Measurements from ENCODE around the gene HK1. TPM values are rescaled to one million over a fixed set of nuclear protein-coding genes. Genes with fewer than 3 reads are reported as not detected.

Gene HK1
- total RNA-seq, 6 experiments from 2014 or later, result 149 to 158 (median 155) TPM

DNA sequence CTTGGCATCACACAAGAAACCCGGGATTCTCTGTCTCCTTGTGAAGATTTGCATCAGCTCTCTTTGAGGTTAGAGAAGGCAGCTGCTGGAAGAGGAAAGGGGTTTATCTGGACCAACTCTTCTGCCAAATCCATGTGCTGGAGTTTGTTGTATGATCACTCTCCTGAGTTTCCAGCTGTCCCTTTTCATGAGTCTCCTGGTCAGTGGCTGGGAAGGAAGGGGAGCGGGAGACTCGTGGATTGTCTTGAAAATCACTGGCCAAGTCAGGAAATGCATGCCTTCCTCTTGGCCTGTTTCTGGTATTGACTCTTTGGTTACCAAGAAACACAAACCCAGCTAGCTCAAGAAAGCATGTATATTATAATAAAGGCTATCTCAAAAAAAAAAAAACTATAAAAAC is 99.6 kb downstream of the HK1 start:
- DNase-seq, result no peak
- Mint-ChIP-seq H3K36me3 (ENCODE audit: low read depth) (peaks cover 40% of the 10 kb centered on the region), H3K27ac (peak overlapping the region; percentile 20; the same call in 1 of the 2 replicates), H3K4me1 (ENCODE audit: low read depth) (peaks cover 20% of the 10 kb centered on the region), H3K9me3 (no peaks in the 10 kb centered on the region), H3K27me3 (ENCODE audit: insufficient read depth) (peaks cover 3% of the 10 kb centered on the region; the same call in 1 of the 2 replicates), H3K4me3 (no peak overlapping the region)
- TF ChIP-seq, protein P1, sequence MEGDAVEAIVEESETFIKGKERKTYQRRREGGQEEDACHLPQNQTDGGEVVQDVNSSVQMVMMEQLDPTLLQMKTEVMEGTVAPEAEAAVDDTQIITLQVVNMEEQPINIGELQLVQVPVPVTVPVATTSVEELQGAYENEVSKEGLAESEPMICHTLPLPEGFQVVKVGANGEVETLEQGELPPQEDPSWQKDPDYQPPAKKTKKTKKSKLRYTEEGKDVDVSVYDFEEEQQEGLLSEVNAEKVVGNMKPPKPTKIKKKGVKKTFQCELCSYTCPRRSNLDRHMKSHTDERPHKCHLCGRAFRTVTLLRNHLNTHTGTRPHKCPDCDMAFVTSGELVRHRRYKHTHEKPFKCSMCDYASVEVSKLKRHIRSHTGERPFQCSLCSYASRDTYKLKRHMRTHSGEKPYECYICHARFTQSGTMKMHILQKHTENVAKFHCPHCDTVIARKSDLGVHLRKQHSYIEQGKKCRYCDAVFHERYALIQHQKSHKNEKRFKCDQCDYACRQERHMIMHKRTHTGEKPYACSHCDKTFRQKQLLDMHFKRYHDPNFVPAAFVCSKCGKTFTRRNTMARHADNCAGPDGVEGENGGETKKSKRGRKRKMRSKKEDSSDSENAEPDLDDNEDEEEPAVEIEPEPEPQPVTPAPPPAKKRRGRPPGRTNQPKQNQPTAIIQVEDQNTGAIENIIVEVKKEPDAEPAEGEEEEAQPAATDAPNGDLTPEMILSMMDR (IDR thresholded peaks at IDR 0.05), result no peak

DNA sequence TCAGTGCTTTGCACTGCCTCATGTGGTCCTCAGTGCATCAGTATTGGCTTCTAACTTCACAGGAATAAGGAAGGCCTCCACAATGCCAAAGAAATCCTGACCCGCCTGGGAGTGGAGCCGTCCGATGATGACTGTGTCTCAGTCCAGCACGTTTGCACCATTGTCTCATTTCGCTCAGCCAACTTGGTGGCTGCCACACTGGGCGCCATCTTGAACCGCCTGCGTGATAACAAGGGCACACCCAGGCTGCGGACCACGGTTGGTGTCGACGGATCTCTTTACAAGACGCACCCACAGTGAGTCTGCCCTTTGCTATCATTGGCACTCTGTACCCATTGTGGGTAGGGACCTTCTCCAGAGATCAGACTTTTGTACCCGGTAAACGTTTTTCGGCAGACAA is 101.5 kb downstream of the HK1 start:
- Mint-ChIP-seq H3K36me3 (ENCODE audit: low read depth) (peaks cover 52% of the 10 kb centered on the region), H3K4me1 (ENCODE audit: low read depth) (peaks cover 39% of the 10 kb centered on the region), H3K27me3 (ENCODE audit: insufficient read depth) (peaks cover 3% of the 10 kb centered on the region; the same call in 1 of the 2 replicates), H3K4me3 (no peak overlapping the region), H3K9me3 (no peaks in the 10 kb centered on the region), H3K27ac (no peak overlapping the region)
- DNase-seq, result no peak
- TF ChIP-seq, protein P1 (IDR thresholded peaks at IDR 0.05), result no peak

DNA sequence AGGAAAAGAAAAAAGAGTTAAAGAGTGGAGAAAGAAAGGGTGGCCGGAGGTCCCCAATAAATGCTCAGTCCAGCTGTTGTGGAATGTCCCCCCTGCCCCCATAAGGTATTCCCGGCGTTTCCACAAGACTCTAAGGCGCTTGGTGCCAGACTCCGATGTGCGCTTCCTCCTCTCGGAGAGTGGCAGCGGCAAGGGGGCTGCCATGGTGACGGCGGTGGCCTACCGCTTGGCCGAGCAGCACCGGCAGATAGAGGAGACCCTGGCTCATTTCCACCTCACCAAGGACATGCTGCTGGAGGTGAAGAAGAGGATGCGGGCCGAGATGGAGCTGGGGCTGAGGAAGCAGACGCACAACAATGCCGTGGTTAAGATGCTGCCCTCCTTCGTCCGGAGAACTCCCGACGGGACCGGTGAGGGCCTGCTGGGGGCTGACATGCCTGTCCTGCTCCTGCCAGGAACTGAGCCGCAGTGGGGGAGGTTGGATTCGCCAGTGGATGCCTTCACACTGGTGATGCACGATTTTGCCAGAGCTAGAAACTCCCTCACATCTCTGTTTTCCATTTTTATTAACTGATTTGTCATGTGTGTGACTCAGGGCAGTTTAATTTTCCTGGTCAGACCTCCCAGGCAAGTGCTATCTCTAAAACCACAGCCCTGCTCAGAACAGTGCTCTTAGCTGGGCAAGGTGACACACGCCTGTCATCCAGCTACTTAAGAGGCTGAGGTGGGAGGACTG is 104.3 kb downstream of the HK1 start:
- Mint-ChIP-seq H3K4me3 (peak overlapping the region; percentile 71), H3K27me3 (ENCODE audit: insufficient read depth) (peaks cover 3% of the 10 kb centered on the region), H3K27ac (peak overlapping the region; percentile 94), H3K4me1 (ENCODE audit: low read depth) (peaks cover 37% of the 10 kb centered on the region), H3K36me3 (ENCODE audit: low read depth) (peaks cover 58% of the 10 kb centered on the region), H3K9me3 (no peaks in the 10 kb centered on the region)
- TF ChIP-seq, protein P1 (IDR thresholded peaks at IDR 0.05), result no peak
- peak; percentile 96 for DNase-seq

DNA sequence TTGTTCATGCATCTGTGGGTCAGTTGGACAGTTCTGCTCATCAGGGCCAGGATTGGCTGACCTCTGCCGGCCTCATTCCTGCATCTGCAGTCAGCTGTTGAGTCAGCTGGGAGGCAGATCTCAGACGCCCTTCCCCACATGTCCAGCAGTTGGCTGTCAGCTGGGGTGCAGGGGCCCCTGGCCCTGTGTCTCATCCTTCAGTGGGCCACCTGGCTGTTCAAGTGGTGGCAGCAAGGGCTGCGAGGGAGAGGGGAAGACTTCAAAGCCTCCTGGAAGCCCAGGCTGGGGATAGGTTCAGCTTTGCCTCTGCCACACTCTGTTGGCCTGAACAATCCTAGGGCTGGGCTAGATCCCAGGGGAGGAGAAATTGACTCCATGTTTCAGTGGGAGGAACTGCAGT is 105.3 kb downstream of the HK1 start:
- TF ChIP-seq, protein P1 (IDR thresholded peaks at IDR 0.05), result peak; percentile 74
- H3K27ac Mint-ChIP-seq, result peak overlapping the region; percentile 94

DNA sequence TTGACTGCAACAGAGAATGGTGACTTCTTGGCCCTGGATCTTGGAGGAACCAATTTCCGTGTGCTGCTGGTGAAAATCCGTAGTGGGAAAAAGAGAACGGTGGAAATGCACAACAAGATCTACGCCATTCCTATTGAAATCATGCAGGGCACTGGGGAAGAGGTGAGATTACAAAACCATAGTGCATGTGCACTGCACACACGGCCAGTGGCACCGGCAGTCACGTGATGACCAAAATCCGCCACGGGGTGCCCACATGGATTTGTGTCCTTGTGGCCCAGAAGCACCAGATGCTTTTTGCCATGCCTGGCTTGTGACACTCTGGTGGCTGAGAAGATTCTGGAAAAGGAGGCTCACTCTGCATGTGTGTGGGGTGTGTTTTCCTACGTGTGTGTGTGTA is 106.0 kb downstream of the HK1 start:
- no peak for DNase-seq
- no peaks in the 10 kb centered on the region for H3K9me3 Mint-ChIP-seq
- TF ChIP-seq, protein P1 (IDR thresholded peaks at IDR 0.05), result no peak

More for the DNA sequence above, 105.3 kb downstream of the HK1 start:
- Mint-ChIP-seq H3K9me3 (no peaks in the 10 kb centered on the region), H3K36me3 (ENCODE audit: low read depth) (peaks cover 59% of the 10 kb centered on the region), H3K27me3 (ENCODE audit: insufficient read depth) (peaks cover 3% of the 10 kb centered on the region), H3K4me3 (peak overlapping the region; percentile 70), H3K4me1 (ENCODE audit: low read depth) (peaks cover 37% of the 10 kb centered on the region)
- peak; percentile 78 for DNase-seq

More for the DNA sequence above, 106.0 kb downstream of the HK1 start:
- peaks cover 37% of the 10 kb centered on the region for H3K4me1 Mint-ChIP-seq (ENCODE audit: low read depth)
- H3K4me3 Mint-ChIP-seq, result no peak overlapping the region
- H3K27me3 Mint-ChIP-seq (ENCODE audit: insufficient read depth), result peaks cover 3% of the 10 kb centered on the region
- H3K36me3 Mint-ChIP-seq (ENCODE audit: low read depth), result peaks cover 63% of the 10 kb centered on the region
- H3K27ac Mint-ChIP-seq, result peak overlapping the region; percentile 94; the same call in 1 of the 2 replicates

All from HFFc6 (cell line).